Activated CD4-positive, alpha-beta T cell treated with anti-CD3 and anti-CD28 coated beads, Interleukin-2, amount 10 ng/mL, durations not matched to agents 7 days and 5 days (primary cell): ENCODE data around the gene CDK9. TPM values are rescaled to one million over a fixed set of nuclear protein-coding genes. Genes with fewer than 3 reads are reported as not detected.
A peak's percentile ranks its signal among the peaks of the same experiment; 100 is the strongest.

ENCODE experiments used
- CTCF ChIA-PET: fragments of 350-600 bp; sonication (Branson Sonifier 250); formaldehyde crosslinking; loops from one replicate; lab custom pipeline; 2021; ENCODE audit warnings: antibody characterized with exemption; lab: Charles Lee
- POLR2A ChIA-PET: fragments of 350-600 bp; sonication (Branson Sonifier 250); formaldehyde crosslinking; loops from one replicate; lab custom pipeline; 2021; ENCODE audit warnings: antibody characterized with exemption; lab: Charles Lee
- DNase-seq: peaks from one replicate; pipeline ENCODE4 v3.0.0-alpha.2; 2020
- H3K27ac Mint-ChIP-seq: one replicate; pipeline ENCODE4 v1.8.0; 2021; ENCODE audit warnings: mild to moderate bottlenecking, moderate library complexity, mixed read lengths
- H3K27me3 Mint-ChIP-seq: one replicate; pipeline ENCODE4 v1.8.0; 2021; ENCODE audit warnings: mixed read lengths
- H3K36me3 Mint-ChIP-seq: one replicate; pipeline ENCODE4 v1.8.0; 2021; ENCODE audit warnings: low read depth, mixed read lengths
- H3K4me1 Mint-ChIP-seq: one replicate; pipeline ENCODE4 v1.8.0; 2021; ENCODE audit warnings: mixed read lengths
- H3K4me3 Mint-ChIP-seq: one replicate; pipeline ENCODE4 v1.8.0; 2021; ENCODE audit warnings: mild to moderate bottlenecking, moderate library complexity, mixed read lengths
- H3K9me3 Mint-ChIP-seq: one replicate; pipeline ENCODE4 v1.8.0; 2021; ENCODE audit warnings: mixed read lengths
- total RNA-seq, 2 experiments: library from RNA; stranded (reverse); gene quantifications; one replicate each; pipeline ENCODE4 v1.2.3, GENCODE V29; 2021

The CDK9 gene
- total RNA-seq, 2 experiments from 2014 or later, result 99.4 to 110 TPM

GRCh38 chr9:127796852-127797370 is 11.1 kb downstream of the CDK9 start:
- ChIA-PET POLR2A (interaction anchor here (0.6 to 0.8 kb wide), 2 partner anchors 62 to 133 kb away, joined by 3 read pairs; partner anchors contain the start of gene TOR2A), CTCF (interaction anchor here (1.4 to 2.6 kb wide), 2 partner anchors 62 to 125 kb away, joined by 3 to 9 read pairs; partner anchors contain the start of gene TOR2A)
- Mint-ChIP-seq H3K27ac (peak overlapping the region; percentile 83), H3K4me1 (peaks cover 31% of the 10 kb centered on the region), H3K36me3 (peaks cover 11% of the 10 kb centered on the region), H3K9me3 (no peaks in the 10 kb centered on the region), H3K4me3 (peak overlapping the region; percentile 62), H3K27me3 (no peaks in the 10 kb centered on the region)
- no peak for DNase-seq

DNA sequence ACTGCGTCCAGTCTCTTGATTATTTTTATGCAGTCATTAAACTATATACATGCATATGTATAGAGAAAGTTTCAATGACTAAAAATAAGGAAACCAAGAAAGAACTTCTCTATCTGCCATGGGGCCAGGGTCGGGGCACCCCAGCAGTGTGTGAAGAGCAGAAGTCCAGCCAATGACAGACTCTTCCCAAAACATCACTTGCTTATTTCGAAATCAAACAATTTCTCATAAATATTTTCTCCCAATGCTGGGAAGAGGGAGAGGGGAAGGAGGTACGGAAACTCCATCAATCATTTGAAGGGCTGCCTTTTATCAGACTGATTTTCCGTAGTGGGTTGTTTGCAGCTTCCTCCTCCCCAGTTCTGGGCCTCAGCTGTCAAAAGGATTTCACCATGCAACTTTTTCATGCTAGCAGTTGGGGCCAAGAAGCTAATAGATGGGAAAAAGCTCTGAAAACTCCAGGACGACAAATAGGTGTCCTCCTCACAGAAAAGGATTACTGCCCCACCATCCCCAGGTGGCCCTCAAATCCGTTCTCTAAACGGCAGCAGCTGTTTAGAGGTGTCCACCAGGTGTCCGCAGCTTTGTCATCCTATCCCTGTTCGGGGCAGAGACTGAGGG is 16.2 kb downstream of the CDK9 start:
- H3K27me3 Mint-ChIP-seq, result no peaks in the 10 kb centered on the region
- peak overlapping the region; percentile 80 for H3K27ac Mint-ChIP-seq
- H3K4me3 Mint-ChIP-seq, result peak overlapping the region; percentile 92
- no peaks in the 10 kb centered on the region for H3K9me3 Mint-ChIP-seq
- CTCF ChIA-PET, result interaction anchor here (0.6 to 1.4 kb wide), 7 partner anchors 10 to 119 kb away, joined by 3 to 6 read pairs (median 3); partner anchors contain the start of genes CDK9 and SH2D3C
- no peak for DNase-seq
- peaks cover 7% of the 10 kb centered on the region for H3K36me3 Mint-ChIP-seq
- peaks cover 36% of the 10 kb centered on the region for H3K4me1 Mint-ChIP-seq
- POLR2A ChIA-PET, result interaction anchor here (0.6 kb wide), 1 partner anchor 9 kb away, joined by 8 read pairs; no protein-coding TSS in a partner anchor

- POLR2A ChIA-PET, result no interaction called here
- peaks cover 29% of the 10 kb centered on the region for H3K4me1 Mint-ChIP-seq
- DNase-seq, result peak; percentile 84
- CTCF ChIA-PET, result interaction anchor here (0.7 to 1.4 kb wide), 5 partner anchors 9 to 119 kb away, joined by 3 to 4 read pairs (median 4); partner anchors contain the start of genes CDK9 and SH2D3C
- H3K4me3 Mint-ChIP-seq, result peak within 1 kb of the TSS; percentile 92
- H3K36me3 Mint-ChIP-seq, result peaks cover 8% of the 10 kb centered on the region
- no peaks in the 10 kb centered on the region for H3K9me3 Mint-ChIP-seq
- peak within 1 kb of the TSS; percentile 92 for H3K27ac Mint-ChIP-seq
- no peaks in the 10 kb centered on the region for H3K27me3 Mint-ChIP-seq
These were observed 17.0 kb downstream of the CDK9 start, which contains the start of gene FPGS for GRCh38 chr9:127802576-127803443. FPGS (plus strand) TSS chr9:127802882; CDS start chr9:127802925, 43 bp downstream.

- CTCF ChIA-PET, result interaction anchor here (1.4 kb wide), 1 partner anchor 118 kb away, joined by 4 read pairs; no protein-coding TSS in a partner anchor
- POLR2A ChIA-PET, result no interaction called here
- no peak for DNase-seq
- Mint-ChIP-seq H3K27ac (peak overlapping the region; percentile 92), H3K27me3 (no peaks in the 10 kb centered on the region), H3K4me1 (peaks cover 27% of the 10 kb centered on the region), H3K36me3 (peaks cover 9% of the 10 kb centered on the region), H3K4me3 (peak overlapping the region; percentile 92), H3K9me3 (no peaks in the 10 kb centered on the region)
These were observed 17.9 kb downstream of the CDK9 start for GRCh38 chr9:127803507-127804352.

DNA sequence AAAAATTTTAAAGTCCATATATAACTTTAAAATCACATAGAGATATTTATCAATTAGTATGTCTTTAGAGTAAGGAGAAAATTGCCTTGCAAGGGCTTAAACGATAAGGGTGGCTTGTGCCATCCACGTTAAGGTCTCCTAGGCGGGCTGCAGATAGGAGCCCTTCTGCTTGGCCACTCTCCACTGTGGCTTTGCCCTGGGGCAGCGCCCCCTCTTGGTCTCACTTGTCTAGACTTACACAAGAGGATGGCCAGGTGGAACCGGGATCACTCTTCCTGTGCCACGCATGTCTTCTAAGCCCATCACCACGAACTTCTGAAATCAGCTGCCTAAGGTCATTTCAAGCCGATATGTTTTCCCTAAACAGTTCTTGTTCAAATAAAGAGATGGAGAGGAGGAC is 19.8 kb downstream of the CDK9 start:
- H3K27me3 Mint-ChIP-seq, result no peaks in the 10 kb centered on the region
- no peaks in the 10 kb centered on the region for H3K9me3 Mint-ChIP-seq
- CTCF ChIA-PET, result interaction anchor here (1.0 to 1.1 kb wide), 2 partner anchors 13 to 48 kb away, joined by 3 to 4 read pairs; no protein-coding TSS in a partner anchor
- POLR2A ChIA-PET, result no interaction called here
- H3K36me3 Mint-ChIP-seq, result peaks cover 23% of the 10 kb centered on the region
- peaks cover 36% of the 10 kb centered on the region for H3K4me1 Mint-ChIP-seq
- H3K27ac Mint-ChIP-seq, result no peak overlapping the region
- peak; percentile 35 for DNase-seq
- no peak overlapping the region for H3K4me3 Mint-ChIP-seq

- no peak for DNase-seq
- Mint-ChIP-seq H3K9me3 (no peaks in the 10 kb centered on the region), H3K4me1 (peaks cover 30% of the 10 kb centered on the region), H3K27ac (peak overlapping the region; percentile 27), H3K36me3 (peaks cover 25% of the 10 kb centered on the region), H3K4me3 (no peak overlapping the region), H3K27me3 (no peaks in the 10 kb centered on the region)
- ChIA-PET POLR2A (no interaction called here), CTCF (no interaction called here)
These were observed 21.0 kb downstream of the CDK9 start for GRCh38 chr9:127806871-127807270.

DNA sequence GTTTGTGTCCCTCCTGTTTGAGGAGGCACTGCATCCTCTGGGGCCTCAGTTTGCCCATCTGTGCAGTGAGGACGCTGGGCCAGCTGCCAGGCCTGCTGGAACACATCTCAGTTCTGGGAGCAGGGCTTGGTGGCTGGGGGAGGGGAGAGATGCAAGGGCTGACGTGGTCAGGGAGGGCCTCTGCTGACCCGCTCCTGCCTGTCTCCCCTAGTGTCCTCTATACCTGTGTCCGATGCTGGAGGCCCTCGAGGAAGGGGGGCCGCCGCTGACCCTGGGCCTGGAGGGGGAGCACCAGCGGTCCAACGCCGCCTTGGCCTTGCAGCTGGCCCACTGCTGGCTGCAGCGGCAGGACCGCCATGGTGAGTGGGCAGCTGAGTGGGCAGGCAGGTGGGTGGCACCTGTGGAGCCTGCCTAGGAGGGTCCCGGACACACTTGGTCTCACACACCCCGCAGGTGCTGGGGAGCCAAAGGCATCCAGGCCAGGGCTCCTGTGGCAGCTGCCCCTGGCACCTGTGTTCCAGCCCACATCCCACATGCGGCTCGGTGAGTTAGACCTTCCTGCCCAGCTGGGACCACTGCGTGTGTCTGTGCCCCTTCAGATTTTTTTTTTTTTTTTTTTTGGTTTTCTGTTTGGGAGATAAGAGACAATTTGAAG is 22.6 kb downstream of the CDK9 start:
- CTCF ChIA-PET, result interaction anchor here (0.6 to 1.5 kb wide), 2 partner anchors 62 to 1024 kb away, joined by 3 to 5 read pairs; no protein-coding TSS in a partner anchor
- no peaks in the 10 kb centered on the region for H3K9me3 Mint-ChIP-seq
- H3K4me3 Mint-ChIP-seq, result no peak overlapping the region
- peaks cover 25% of the 10 kb centered on the region for H3K4me1 Mint-ChIP-seq
- H3K27ac Mint-ChIP-seq, result peak overlapping the region; percentile 36
- POLR2A ChIA-PET, result no interaction called here
- no peaks in the 10 kb centered on the region for H3K27me3 Mint-ChIP-seq
- peaks cover 25% of the 10 kb centered on the region for H3K36me3 Mint-ChIP-seq
- DNase-seq, result no peak

DNA sequence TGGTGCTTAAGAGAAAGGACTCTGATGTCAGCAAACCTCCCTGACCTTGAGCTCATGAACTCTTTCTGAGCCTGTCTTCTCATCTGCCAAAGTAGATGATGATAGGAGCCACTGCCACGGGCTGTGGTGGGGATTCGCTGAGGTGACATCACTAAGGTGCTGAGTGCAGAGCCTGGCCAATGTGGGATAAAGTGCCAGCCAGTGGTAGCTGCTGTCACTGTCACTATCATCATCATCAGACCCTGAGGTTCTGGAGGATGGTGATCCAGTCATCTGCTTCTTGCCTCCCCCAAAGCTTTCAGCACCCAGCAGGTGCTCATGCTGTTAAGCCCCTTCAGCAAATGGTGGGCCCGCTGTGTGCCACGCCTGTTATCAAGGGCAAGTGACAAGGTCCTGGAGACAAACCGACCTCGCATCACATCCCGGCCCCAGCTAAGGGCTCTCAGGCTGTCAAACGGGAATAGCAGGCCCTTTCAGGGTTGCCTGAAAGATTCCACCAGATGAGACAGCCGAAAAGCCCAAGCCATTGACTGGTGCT is 23.2 kb downstream of the CDK9 start:
- H3K36me3 Mint-ChIP-seq, result peaks cover 25% of the 10 kb centered on the region
- H3K27ac Mint-ChIP-seq, result peak overlapping the region; percentile 36
- ChIA-PET CTCF (interaction anchor here (0.6 to 1.5 kb wide), 2 partner anchors 61 to 1023 kb away, joined by 3 to 5 read pairs; no protein-coding TSS in a partner anchor), POLR2A (no interaction called here)
- peaks cover 22% of the 10 kb centered on the region for H3K4me1 Mint-ChIP-seq
- H3K9me3 Mint-ChIP-seq, result no peaks in the 10 kb centered on the region
- DNase-seq, result no peak
- H3K4me3 Mint-ChIP-seq, result no peak overlapping the region
- no peaks in the 10 kb centered on the region for H3K27me3 Mint-ChIP-seq

GRCh38 chr9:127809540-127810377 is 23.9 kb downstream of the CDK9 start:
- peak overlapping the region; percentile 54 for H3K27ac Mint-ChIP-seq

GRCh38 chr9:127810378-127811187 is 24.7 kb downstream of the CDK9 start:
- POLR2A ChIA-PET, result interaction anchor here (0.6 kb wide), 1 partner anchor 469 kb away, joined by 3 read pairs; no protein-coding TSS in a partner anchor
- Mint-ChIP-seq H3K4me3 (no peak overlapping the region), H3K9me3 (no peaks in the 10 kb centered on the region), H3K4me1 (peaks cover 15% of the 10 kb centered on the region), H3K27me3 (no peaks in the 10 kb centered on the region), H3K36me3 (peaks cover 25% of the 10 kb centered on the region), H3K27ac (peak overlapping the region; percentile 54)
- CTCF ChIA-PET, result no interaction called here
- no peak for DNase-seq

More at GRCh38 chr9:127809540-127810377, 23.9 kb downstream of the CDK9 start:
- H3K27me3 Mint-ChIP-seq, result no peaks in the 10 kb centered on the region
- peaks cover 25% of the 10 kb centered on the region for H3K36me3 Mint-ChIP-seq
- H3K4me1 Mint-ChIP-seq, result peaks cover 16% of the 10 kb centered on the region
- no peak overlapping the region for H3K4me3 Mint-ChIP-seq
- H3K9me3 Mint-ChIP-seq, result no peaks in the 10 kb centered on the region
- ChIA-PET CTCF (interaction anchor here (0.6 to 1.5 kb wide), 2 partner anchors 60 to 1022 kb away, joined by 3 to 5 read pairs; no protein-coding TSS in a partner anchor), POLR2A (no interaction called here)
- no peak for DNase-seq
